ENCODE results near the gene ANKRD50.

The ANKRD50 gene

GRCh38 chr4:124710015-124710741 is 2.4 kb downstream of the ANKRD50 start:
- no peak for DNase-seq (ENCODE audit: low spot score)

- no peak for DNase-seq (ENCODE audit: low spot score)
Measured at GRCh38 chr4:124708517-124709300, 3.8 kb downstream of the ANKRD50 start.

- no peak for DNase-seq (ENCODE audit: low spot score)
Measured at GRCh38 chr4:124705393-124705792, 7.1 kb downstream of the ANKRD50 start.

GRCh38 chr4:124703154-124703553 is 9.4 kb downstream of the ANKRD50 start:
- no peak for DNase-seq (ENCODE audit: low spot score)

GRCh38 chr4:124697441-124697840 is 15.1 kb downstream of the ANKRD50 start:
- no peak for DNase-seq (ENCODE audit: low spot score)

GRCh38 chr4:124696182-124696581 is 16.4 kb downstream of the ANKRD50 start:
- no peak for DNase-seq (ENCODE audit: low spot score)

- no peak for DNase-seq (ENCODE audit: low spot score)
Measured at GRCh38 chr4:124694946-124695598, 17.5 kb downstream of the ANKRD50 start.

- DNase-seq (ENCODE audit: low spot score) = no peak
Measured at GRCh38 chr4:124694306-124694705, 18.2 kb downstream of the ANKRD50 start.

- DNase-seq (ENCODE audit: low spot score) = no peak
Measured at GRCh38 chr4:124691801-124692200, 20.7 kb downstream of the ANKRD50 start.

GRCh38 chr4:124686279-124686678 is 26.3 kb downstream of the ANKRD50 start:
- DNase-seq (ENCODE audit: low spot score) = no peak

GRCh38 chr4:124685851-124686250 is 26.7 kb downstream of the ANKRD50 start:
- DNase-seq (ENCODE audit: low spot score) = no peak

GRCh38 chr4:124684301-124684700 is 28.2 kb downstream of the ANKRD50 start:
- no peak for DNase-seq (ENCODE audit: low spot score)

- no peak for DNase-seq (ENCODE audit: low spot score)
Measured at GRCh38 chr4:124682384-124682783, 30.1 kb downstream of the ANKRD50 start.

GRCh38 chr4:124666496-124666895 is 46.0 kb downstream of the ANKRD50 start:
- no peak for DNase-seq (ENCODE audit: low spot score)

GRCh38 chr4:124658795-124659194 is 53.7 kb downstream of the ANKRD50 start:
- no peak for DNase-seq (ENCODE audit: low spot score)

- no peak for DNase-seq (ENCODE audit: low spot score)
Measured at GRCh38 chr4:124650614-124651013, 61.9 kb downstream of the ANKRD50 start.

- no peak for DNase-seq (ENCODE audit: low spot score)
Measured at GRCh38 chr4:124647599-124647998, 64.9 kb downstream of the ANKRD50 start.

GRCh38 chr4:124644621-124645020 is 67.9 kb downstream of the ANKRD50 start:
- DNase-seq (ENCODE audit: low spot score) = no peak

- no peak for DNase-seq (ENCODE audit: low spot score)
Measured at GRCh38 chr4:124642846-124643245, 69.7 kb downstream of the ANKRD50 start.

- no peak for DNase-seq (ENCODE audit: low spot score)
Measured at GRCh38 chr4:124641715-124642381, 70.7 kb downstream of the ANKRD50 start.

GRCh38 chr4:124640022-124640730 is 72.4 kb downstream of the ANKRD50 start:
- no peak for DNase-seq (ENCODE audit: low spot score)

- DNase-seq (ENCODE audit: low spot score) = no peak
Measured at GRCh38 chr4:124637321-124637720, 75.2 kb downstream of the ANKRD50 start.
